K562 (cell line): Measurements from ENCODE around the gene BPIFB2. TPM values are rescaled to one million over a fixed set of nuclear protein-coding genes. Genes with fewer than 3 reads are reported as not detected.

ENCODE experiments used
- ATAC-seq: fragments of 200-7000 bp; cut with Tn5 transposase; 3 replicates; pipeline ENCODE4 v1.9.1; 2020; ENCODE audit warnings: moderate library complexity
- BruUV-seq: library from RNA; stranded (reverse); fragments of 400-500 nt; replicated peaks from 2 replicates; lab custom pipeline; 2021; lab: Mats Ljungman, UMichigan
- CTCF ChIA-PET: fragments of 300-600 bp; formaldehyde crosslinking; extraction: SDS; loops from one replicate; lab custom pipeline; 2021; ENCODE audit warnings: low intra/inter-chr PET ratio; lab: Yijun Ruan, JAX
- POLR2A ChIA-PET: fragments of 300-600, 350-650 bp; sonication (Branson Sonifier 250); formaldehyde crosslinking; extraction: SDS; loops from one replicate; lab custom pipeline; 2021; ENCODE audit warnings: antibody characterized with exemption, inconsistent platforms; lab: Yijun Ruan, JAX
- DNase-seq, 4 experiments: peaks; one replicate each; pipeline versions ENCODE4 v3.0.0 to v3.0.0-alpha.2; 2011 to 2018; ENCODE audit warnings: low spot score in 3 of 4, mixed read lengths in 3 of 4; ENCODE audit errors: extremely low read depth in 1 of 4
- FAIRE-seq: peaks from 2 replicates; lab custom pipeline; 2011; peaks lifted over from hg19 to GRCh38; lab: Jason Lieb, UNC
- H2AFZ ChIP-seq: 2 replicates; pipeline ENCODE4 v1.6.0; 2011; ENCODE audit warnings: low read depth, low read length, control low read depth, inconsistent platforms
- H3K27ac ChIP-seq: fragments of 200-600 bp; 3 replicates; pipeline ENCODE4 v1.8.0; 2011; ENCODE audit warnings: low read depth, mild to moderate bottlenecking, control low read depth, inconsistent platforms, low read length, moderate library complexity, mixed read lengths; ENCODE audit errors: extremely low read depth
- H3K27me3 ChIP-seq, 2 experiments: fragments of 300-600 bp in 1 of 2; 2 replicates in 1 of 2; 3 replicates in 1 of 2; pipeline versions ENCODE4 v1.6.0 to v1.8.0; 2011; ENCODE audit warnings: inconsistent platforms in 2 of 2, low read length in 2 of 2, mild to moderate bottlenecking in 1 of 2, mixed read lengths in 1 of 2, moderate library complexity in 1 of 2; ENCODE audit not compliant: control insufficient read depth in 2 of 2, insufficient read depth in 2 of 2
- H3K36me3 ChIP-seq: fragments of 300-600 bp; 3 replicates; pipeline ENCODE4 v1.8.0; 2011; ENCODE audit warnings: mild to moderate bottlenecking, low read length, inconsistent platforms; ENCODE audit not compliant: control insufficient read depth, insufficient read depth
- H3K4me1 ChIP-seq, 2 experiments: fragments of 200-600 bp in 1 of 2; replicated peaks in 1 of 2; 2 replicates in 1 of 2; 3 replicates in 1 of 2; pipeline versions ENCODE4 v1.5.1 to v1.8.0; 2011; ENCODE audit warnings: inconsistent platforms in 2 of 2, low read length in 2 of 2, mild to moderate bottlenecking in 1 of 2, mixed read lengths in 1 of 2, moderate library complexity in 1 of 2; ENCODE audit not compliant: control insufficient read depth in 2 of 2, insufficient read depth in 2 of 2
- H3K4me2 ChIP-seq: 2 replicates; pipeline ENCODE4 v1.6.1; 2011; ENCODE audit warnings: low read length, control low read depth, inconsistent platforms, mixed read lengths; ENCODE audit not compliant: insufficient read depth
- H3K4me3 ChIP-seq: fragments of 200-600 bp; sonication (generic), shearing (Covaris generic); 2 replicates; pipeline ENCODE4 v1.5.1; 2016; ENCODE audit warnings: control low read depth, inconsistent platforms
- H3K79me2 ChIP-seq: fragments of 200-600 bp; 3 replicates; pipeline ENCODE4 v1.8.0; 2011; ENCODE audit warnings: low read length, inconsistent platforms; ENCODE audit not compliant: control insufficient read depth, insufficient read depth
- H3K9ac ChIP-seq, 2 experiments: 2 replicates each; pipeline versions ENCODE4 v1.6.0 to v1.6.1; 2011; ENCODE audit warnings: low read depth in 2 of 2, low read length in 2 of 2, control low read depth in 1 of 2, inconsistent platforms in 1 of 2, mild to moderate bottlenecking in 1 of 2, mixed read lengths in 1 of 2; ENCODE audit not compliant: insufficient read depth in 1 of 2
- H3K9me1 ChIP-seq: one replicate; pipeline ENCODE4 v1.6.0; 2011; ENCODE audit warnings: inconsistent platforms, mild to moderate bottlenecking, low read length, moderate library complexity; ENCODE audit not compliant: control insufficient read depth, insufficient read depth
- H3K9me3 ChIP-seq: replicated peaks from 2 replicates; pipeline ENCODE4 v1.5.1; 2011; ENCODE audit warnings: low read depth, low read length, inconsistent platforms; ENCODE audit not compliant: control insufficient read depth, insufficient read depth
- H4K20me1 ChIP-seq: replicated peaks from 2 replicates; pipeline ENCODE4 v1.6.1; 2011; ENCODE audit warnings: low read length, inconsistent platforms, mixed read lengths; ENCODE audit not compliant: control insufficient read depth, insufficient read depth
- EWSR1 ChIP-seq: fragments of 450-650 bp; IDR thresholded peaks from 2 replicates; pipeline ENCODE4 v1.6.1; 2018; ENCODE audit warnings: borderline replicate concordance, mild to moderate bottlenecking, low read depth, moderate library complexity; ENCODE audit not compliant: partially characterized antibody
- KLF10 ChIP-seq: fragments of 250-450 bp; sonication (Bioruptor Pico); IDR thresholded peaks from 2 replicates; pipeline ENCODE4 v1.6.1; 2021; ENCODE audit warnings: matching md5 sums
- MYNN ChIP-seq, 2 experiments: sonication (generic); formaldehyde crosslinking in 1 of 2; IDR thresholded peaks; 2 replicates each; pipeline versions ENCODE4 v1.5.0 to v1.6.1; 2016 to 2020; ENCODE audit warnings: antibody characterized with exemption in 1 of 2, missing genetic modification reagents in 1 of 2
- SP1 ChIP-seq: sonication (generic); formaldehyde crosslinking; IDR thresholded peaks from 2 replicates; pipeline ENCODE4 v1.8.1; 2022; ENCODE audit warnings: mild to moderate bottlenecking, missing genetic modification reagents
- TAF7 ChIP-seq: fragments of 450-650 bp; IDR thresholded peaks from 2 replicates; pipeline ENCODE4 v1.6.1; 2016; ENCODE audit warnings: missing genetic modification characterization, missing compliant biosample characterization
- ZNF384 ChIP-seq: IDR thresholded peaks from 2 replicates; pipeline ENCODE4 v1.6.1; 2012; ENCODE audit warnings: low read depth, low read length, improper control_type of control experiment
- WGBS: fragments of 100-300 bp; shearing (Covaris generic); methylation state at CpG from one replicate; pipeline ENCODE4 v1.1.6; 2016; ENCODE audit warnings: low coverage, mixed read lengths; ENCODE audit not compliant: insufficient coverage; ENCODE audit errors: missing lambda C conversion rate; 5-methylcytosine and 5-hydroxymethylcytosine counted together
- in situ Hi-C: fragments of 300-500 bp; cut with MboI; formaldehyde crosslinking; loops from 4 replicates; pipeline ENCODE4 v1.15.0; 2018; ENCODE audit warnings: inconsistent platforms, mixed read lengths
- intact Hi-C: fragments of 100-400 bp; cut with micrococcal nuclease; formaldehyde crosslinking; loops from 2 replicates; pipeline ENCODE4 v1.14.2; 2022
- polyA plus RNA-seq, 8 experiments: library from polyadenylated mRNA; depleted of rRNA in 4 of 8; stranded (reverse) in 5 of 8; unstranded in 3 of 8; fragments of >200 nt; fragmentation: Nextera tagmentation in 2 of 8; fragmentation: Illumina TruSeq in 1 of 8; extraction: Ambion mirVana in 2 of 8; extraction: Trizol in 1 of 8; gene quantifications; 2 replicates each; pipeline versions ENCODE4 v1.2.1 to v1.2.3, GENCODE V29; 2011 to 2014; ENCODE audit warnings: inconsistent platforms in 1 of 8, missing spikeins in 1 of 8
- total RNA-seq, 7 experiments: library from RNA; depleted of rRNA in 6 of 7; stranded (reverse); fragments of >200 nt in 6 of 7; fragmentation: Illumina TruSeq in 2 of 7; extraction: Trizol in 2 of 7; gene quantifications; 2 replicates each; pipeline versions ENCODE4 v1.2.1 to v1.2.3, GENCODE V29; 2011 to 2021; ENCODE audit warnings: low replicate concordance in 1 of 7
- TF ChIP-seq, protein P1 (sequence below): sonication (generic); formaldehyde crosslinking; IDR thresholded peaks from 2 replicates; pipeline ENCODE4 v1.8.0; 2022; ENCODE audit warnings: mild to moderate bottlenecking, missing genetic modification reagents
- TF ChIP-seq, protein P2 (sequence below): fragments of 250-450 bp; sonication (Bioruptor Pico); IDR thresholded peaks from 2 replicates; pipeline ENCODE4 v1.9.0; 2021; ENCODE audit warnings: mild to moderate bottlenecking
- TF ChIP-seq, protein P3 (sequence below): fragments of 450-650 bp; IDR thresholded peaks from 2 replicates; pipeline ENCODE4 v1.6.1; 2016; ENCODE audit warnings: antibody characterized with exemption
- TF ChIP-seq, protein P4 (sequence below): fragments of 250-450 bp; sonication (Bioruptor Pico); IDR thresholded peaks from 2 replicates; pipeline ENCODE4 v1.8.0; 2022; ENCODE audit warnings: moderate library complexity, mild to moderate bottlenecking, inconsistent platforms
- TF ChIP-seq, protein P5 (sequence below): fragments of 450-650 bp; formaldehyde crosslinking; IDR thresholded peaks from 2 replicates; pipeline ENCODE4 v1.4.0; 2022; ENCODE audit warnings: missing genetic modification characterization
- TF ChIP-seq, protein P6 (sequence below): IDR thresholded peaks from 2 replicates; pipeline ENCODE4 v1.6.1; 2012; ENCODE audit warnings: low read depth, low read length, improper control_type of control experiment, borderline replicate concordance

The BPIFB2 gene
- total and polyA plus RNA-seq, 9 of the 15 experiments (the other 6 are each of a cell fraction or from before 2014, with no cell fraction given): not detected

DNA sequence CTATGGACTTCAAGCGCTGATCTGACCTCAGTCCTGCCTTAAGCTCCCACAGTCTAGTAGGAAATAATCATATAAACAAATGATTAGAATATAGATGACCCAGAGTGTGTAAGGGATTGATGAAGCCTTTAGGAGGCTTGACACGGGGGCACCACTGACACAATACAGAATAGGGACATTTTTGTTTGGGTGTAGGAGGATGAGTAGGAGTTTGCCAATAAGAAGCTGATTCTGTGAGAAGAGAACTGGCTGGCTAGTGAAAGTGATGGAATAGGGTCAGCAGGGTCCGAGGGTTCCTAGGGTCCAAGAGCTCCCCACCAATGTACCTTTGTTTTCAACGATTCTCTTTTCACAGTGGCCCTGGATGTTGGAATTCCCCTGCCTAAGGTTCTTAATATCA, 64.9 kb downstream of the BPIFB2 start:
- TF ChIP-seq, protein P1, sequence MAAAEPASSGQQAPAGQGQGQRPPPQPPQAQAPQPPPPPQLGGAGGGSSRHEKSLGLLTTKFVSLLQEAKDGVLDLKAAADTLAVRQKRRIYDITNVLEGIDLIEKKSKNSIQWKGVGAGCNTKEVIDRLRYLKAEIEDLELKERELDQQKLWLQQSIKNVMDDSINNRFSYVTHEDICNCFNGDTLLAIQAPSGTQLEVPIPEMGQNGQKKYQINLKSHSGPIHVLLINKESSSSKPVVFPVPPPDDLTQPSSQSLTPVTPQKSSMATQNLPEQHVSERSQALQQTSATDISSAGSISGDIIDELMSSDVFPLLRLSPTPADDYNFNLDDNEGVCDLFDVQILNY (CRISPR knock-in tag): no peak
- TF ChIP-seq, protein P2, sequence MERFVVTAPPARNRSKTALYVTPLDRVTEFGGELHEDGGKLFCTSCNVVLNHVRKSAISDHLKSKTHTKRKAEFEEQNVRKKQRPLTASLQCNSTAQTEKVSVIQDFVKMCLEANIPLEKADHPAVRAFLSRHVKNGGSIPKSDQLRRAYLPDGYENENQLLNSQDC (CRISPR knock-in tag): no peak
- no peak for TF ChIP-seq TAF7 (tag)
- no peak for TF ChIP-seq SP1 (CRISPR knock-in tag)
- TF ChIP-seq, protein P3, sequence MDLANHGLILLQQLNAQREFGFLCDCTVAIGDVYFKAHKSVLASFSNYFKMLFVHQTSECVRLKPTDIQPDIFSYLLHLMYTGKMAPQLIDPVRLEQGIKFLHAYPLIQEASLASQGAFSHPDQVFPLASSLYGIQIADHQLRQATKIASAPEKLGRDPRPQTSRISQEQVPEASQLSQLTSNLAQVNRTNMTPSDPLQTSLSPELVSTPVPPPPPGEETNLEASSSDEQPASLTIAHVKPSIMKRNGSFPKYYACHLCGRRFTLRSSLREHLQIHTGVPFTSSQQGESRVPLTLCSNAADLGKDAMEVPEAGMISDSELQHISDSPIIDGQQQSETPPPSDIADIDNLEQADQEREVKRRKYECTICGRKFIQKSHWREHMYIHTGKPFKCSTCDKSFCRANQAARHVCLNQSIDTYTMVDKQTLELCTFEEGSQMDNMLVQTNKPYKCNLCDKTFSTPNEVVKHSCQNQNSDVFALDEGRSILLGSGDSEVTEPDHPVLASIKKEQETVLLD: no peak
- TF ChIP-seq, protein P4, sequence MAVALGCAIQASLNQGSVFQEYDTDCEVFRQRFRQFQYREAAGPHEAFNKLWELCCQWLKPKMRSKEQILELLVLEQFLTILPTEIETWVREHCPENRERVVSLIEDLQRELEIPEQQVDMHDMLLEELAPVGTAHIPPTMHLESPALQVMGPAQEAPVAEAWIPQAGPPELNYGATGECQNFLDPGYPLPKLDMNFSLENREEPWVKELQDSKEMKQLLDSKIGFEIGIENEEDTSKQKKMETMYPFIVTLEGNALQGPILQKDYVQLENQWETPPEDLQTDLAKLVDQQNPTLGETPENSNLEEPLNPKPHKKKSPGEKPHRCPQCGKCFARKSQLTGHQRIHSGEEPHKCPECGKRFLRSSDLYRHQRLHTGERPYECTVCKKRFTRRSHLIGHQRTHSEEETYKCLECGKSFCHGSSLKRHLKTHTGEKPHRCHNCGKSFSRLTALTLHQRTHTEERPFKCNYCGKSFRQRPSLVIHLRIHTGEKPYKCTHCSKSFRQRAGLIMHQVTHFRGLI (CRISPR knock-in tag): no peak
- no peak for TF ChIP-seq EWSR1
- TF ChIP-seq, protein P5, sequence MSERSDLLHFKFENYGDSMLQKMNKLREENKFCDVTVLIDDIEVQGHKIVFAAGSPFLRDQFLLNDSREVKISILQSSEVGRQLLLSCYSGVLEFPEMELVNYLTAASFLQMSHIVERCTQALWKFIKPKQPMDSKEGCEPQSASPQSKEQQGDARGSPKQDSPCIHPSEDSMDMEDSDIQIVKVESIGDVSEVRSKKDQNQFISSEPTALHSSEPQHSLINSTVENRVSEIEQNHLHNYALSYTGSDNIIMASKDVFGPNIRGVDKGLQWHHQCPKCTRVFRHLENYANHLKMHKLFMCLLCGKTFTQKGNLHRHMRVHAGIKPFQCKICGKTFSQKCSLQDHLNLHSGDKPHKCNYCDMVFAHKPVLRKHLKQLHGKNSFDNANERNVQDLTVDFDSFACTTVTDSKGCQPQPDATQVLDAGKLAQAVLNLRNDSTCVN (CRISPR knock-in tag): no peak
- TF ChIP-seq KLF10 (CRISPR knock-in tag): no peak
- no peak for TF ChIP-seq ZNF384
- TF ChIP-seq MYNN (IDR thresholded peaks at IDR 0.05): no peak
- no peak for TF ChIP-seq MYNN (CRISPR knock-in tag; IDR thresholded peaks at IDR 0.05)
- TF ChIP-seq, protein P6, sequence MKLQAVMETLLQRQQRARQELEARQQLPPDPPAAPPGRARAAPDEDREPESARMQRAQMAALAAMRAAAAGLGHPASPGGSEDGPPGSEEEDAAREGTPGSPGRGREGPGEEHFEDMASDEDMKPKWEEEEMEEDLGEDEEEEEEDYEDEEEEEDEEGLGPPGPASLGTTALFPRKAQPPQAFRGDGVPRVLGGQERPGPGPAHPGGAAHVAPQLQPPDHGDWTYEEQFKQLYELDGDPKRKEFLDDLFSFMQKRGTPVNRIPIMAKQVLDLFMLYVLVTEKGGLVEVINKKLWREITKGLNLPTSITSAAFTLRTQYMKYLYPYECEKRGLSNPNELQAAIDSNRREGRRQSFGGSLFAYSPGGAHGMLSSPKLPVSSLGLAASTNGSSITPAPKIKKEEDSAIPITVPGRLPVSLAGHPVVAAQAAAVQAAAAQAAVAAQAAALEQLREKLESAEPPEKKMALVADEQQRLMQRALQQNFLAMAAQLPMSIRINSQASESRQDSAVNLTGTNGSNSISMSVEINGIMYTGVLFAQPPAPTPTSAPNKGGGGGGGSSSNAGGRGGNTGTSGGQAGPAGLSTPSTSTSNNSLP: no peak
- intact Hi-C loops (no loop called here), in situ Hi-C loops (no loop called here)
- POLR2A ChIA-PET: interaction anchor here (0.6 to 1.1 kb wide), 3 partner anchors 9 to 53 kb away, joined by 3 read pairs; no protein-coding TSS in a partner anchor
- Histone ChIP-seq H3K9me1 (no peaks in the 10 kb centered on the region), H4K20me1 (no peaks in the 10 kb centered on the region), H3K4me1 (no peaks in the 10 kb centered on the region), H3K4me2 (no peak overlapping the region), H3K9ac (no peak overlapping the region), H3K9me3 (no peaks in the 10 kb centered on the region), H3K4me3 (no peak overlapping the region), H3K36me3 (no peaks in the 10 kb centered on the region), H3K79me2 (no peaks in the 10 kb centered on the region), H3K27ac (no peak overlapping the region), H2AFZ (no peak overlapping the region), H3K27me3 (peaks cover 20 to 44% of the 10 kb centered on the region in 2 experiments; a peak in 4 of 5 replicates)
- BruUV-seq: no TSS peak
- ATAC-seq: no peak
- CTCF ChIA-PET: interaction anchor here (0.5 kb wide), 1 partner anchor 11 kb away, joined by 4 read pairs; no protein-coding TSS in a partner anchor
- no peak for DNase-seq
- WGBS: 3% methylated on average over 4 of the region's 4 CpGs
- no peak for FAIRE-seq
